Central memory CD4-positive, alpha-beta T cell (primary cell): ENCODE data around the gene GREB1L.

Source experiments
- DNase-seq: peaks from one replicate; pipeline ENCODE4 v3.0.0; 2022

GREB1L gene

DNA sequence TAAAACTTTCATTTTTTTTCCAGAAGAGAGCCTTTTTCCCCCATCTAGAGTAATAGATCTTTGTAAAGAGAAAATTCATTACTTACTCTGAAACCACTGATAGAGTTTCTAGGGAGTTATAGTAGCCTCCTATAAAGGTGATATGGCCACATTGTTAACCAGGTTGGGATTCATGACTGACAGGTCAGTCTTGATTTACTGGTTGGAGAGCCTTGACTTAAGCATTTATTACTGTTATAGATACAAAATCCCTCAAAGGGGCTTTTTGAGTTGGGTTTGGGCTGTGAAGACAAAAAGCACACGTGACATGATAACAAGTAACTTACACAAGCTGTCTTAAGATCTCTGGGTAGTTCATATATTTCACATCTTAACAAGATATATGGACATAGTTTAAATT, 141.0 kb downstream of the GREB1L start:
- DNase-seq, result no peak

DNA sequence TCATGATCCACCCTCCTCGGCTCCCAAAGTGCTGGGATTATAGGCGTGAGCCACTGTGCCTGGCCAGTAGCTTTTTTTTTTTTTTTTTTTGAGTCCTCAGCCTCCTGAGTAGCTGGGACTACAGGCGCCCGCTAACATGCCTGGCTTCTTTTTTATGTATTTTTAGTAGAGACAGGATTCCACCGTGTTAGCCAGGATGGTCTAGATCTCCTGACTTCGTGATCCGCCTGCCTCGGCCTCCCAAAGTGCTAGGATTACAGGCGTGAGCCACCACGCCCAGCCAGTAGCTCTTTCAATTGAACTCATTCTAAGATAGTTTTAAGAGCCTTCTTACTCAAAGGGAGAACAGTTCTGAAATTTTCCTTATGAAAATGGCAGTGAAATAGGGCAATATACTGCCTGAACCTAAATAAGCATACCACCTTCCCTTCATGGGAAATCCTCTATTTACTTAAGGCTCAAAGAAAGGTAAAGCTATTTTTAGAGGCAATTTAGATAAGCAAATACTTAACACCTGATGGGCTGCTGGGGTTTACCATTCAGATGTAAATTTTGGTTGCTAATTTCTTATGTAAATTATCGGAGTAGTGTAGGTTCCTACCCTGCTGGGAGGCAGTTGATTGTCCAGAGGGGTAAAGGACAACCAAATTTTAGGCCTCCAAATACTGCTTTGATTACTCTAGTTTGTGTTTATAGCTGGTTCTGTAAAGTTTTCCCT, 144.7 kb downstream of the GREB1L start:
- no peak for DNase-seq

DNA sequence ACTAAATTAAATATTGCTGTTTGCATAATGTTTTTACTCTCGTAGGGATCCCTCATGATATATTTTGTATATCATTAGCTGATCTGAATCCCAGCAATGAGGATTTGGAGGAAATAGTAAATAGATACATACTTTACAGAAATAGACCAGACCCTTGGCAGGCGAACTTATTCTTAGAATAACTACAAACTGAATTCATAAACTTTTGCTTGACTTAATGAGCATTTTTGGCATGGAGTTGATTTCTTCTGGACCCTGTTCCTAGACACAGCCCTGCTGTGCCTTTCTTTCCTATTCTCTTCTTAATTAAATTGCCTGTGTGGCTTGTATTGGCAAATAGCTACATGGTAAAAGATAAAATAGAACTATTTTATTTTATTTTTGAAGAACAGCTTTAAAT, 145.9 kb downstream of the GREB1L start:
- no peak for DNase-seq

DNA sequence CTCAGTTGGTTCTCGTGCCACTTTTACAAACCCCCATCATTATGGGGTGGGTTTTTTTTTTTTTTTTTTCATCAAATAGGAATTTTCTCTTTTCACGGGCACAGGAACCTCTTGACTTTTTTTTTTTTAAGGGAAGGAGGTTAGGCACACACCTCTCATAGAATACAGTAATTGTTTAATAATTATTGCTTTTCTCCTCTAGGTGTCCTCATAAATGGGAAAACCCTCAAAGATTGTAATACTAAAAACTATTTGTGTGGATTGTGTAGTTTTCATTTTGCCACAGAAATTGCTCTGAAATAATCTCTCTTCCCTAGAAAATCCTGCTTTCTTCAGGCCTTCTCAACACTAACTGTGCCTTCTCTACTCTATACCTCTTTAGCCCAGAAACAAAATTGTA, 147.3 kb downstream of the GREB1L start:
- DNase-seq, result no peak

DNA sequence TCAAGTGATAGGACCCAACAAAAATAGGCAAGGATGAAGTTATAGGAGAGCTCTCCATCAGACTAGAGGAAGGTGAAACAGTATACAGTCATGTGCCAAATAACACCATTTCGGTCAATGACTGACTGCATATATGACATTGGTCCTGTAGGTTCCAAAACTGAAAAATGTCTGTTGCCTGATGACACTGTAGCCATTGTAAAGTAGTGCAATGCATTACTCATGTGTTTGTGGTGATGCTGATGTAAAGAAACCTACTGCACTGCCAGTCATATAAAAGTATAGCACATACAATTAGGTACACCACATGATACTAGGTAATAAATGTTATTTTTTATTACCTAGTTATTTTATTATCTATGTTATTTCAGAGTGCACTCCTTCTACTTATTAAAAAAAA, 147.9 kb downstream of the GREB1L start:
- no peak for DNase-seq

DNA sequence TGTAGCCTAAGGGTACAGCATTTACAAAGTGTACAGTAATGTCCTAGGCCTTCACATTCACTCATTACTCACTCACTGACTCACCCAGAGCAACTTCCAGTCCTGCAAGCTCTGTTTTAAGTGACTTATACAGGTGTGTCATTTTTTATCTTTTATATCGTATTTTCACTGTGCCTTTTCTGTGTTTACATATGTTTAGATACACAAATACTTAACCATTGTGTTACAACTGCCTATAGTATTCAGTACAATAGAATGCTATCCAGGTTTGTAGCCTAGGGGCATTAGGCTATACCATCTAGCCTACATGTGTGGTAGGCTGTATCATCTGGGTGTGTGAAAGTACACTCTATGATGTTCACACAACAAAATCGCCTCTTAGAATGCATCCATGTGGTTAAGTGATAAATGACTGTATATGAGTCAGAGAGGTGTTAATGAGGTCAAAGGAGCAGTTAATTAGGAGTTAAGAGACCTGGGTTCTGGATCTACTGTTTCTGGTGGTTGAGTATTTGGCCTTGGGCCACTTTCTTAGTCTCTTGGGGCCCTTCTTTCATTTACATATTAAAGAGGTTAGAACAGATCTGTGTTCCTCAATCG, 149.1 kb downstream of the GREB1L start:
- DNase-seq, result no peak

DNA sequence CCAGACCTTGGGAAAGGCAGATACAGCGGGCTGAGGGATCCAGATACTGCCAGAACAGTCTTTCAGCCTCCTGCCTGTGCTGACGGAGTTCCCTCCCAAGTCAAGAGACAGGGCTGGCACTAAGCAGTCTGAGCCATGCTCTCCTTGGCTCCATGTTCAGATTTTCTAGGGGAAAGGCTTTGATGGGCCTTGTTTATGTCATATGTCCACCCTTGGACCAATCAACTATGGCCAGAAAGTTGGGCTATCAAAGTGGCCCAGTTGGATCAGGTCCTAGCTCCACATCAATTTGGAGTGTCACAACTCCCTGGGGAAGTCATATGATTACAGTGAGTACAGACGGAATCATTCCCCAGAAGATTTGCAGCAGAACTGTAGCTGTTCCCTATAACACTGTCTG, 152.0 kb downstream of the GREB1L start:
- no peak for DNase-seq

DNA sequence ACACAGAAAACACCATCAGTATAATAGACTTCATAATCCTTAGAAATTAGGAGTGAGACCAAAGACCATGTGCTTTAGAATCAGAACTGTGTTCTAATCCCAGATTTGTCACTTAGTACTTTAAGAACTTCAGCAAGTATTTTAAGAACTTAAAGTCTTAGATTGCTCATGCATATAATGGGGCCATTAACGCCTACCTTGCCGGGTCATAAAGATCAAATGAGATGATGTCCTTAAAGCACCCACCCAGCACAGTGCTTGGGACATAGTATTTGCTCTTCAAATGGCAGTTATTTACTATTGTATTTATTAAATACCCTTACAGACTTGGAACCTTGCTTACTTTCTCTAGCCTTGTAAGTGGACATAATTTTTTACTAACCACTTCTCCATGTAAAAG, 156.1 kb downstream of the GREB1L start:
- DNase-seq, result no peak

DNA sequence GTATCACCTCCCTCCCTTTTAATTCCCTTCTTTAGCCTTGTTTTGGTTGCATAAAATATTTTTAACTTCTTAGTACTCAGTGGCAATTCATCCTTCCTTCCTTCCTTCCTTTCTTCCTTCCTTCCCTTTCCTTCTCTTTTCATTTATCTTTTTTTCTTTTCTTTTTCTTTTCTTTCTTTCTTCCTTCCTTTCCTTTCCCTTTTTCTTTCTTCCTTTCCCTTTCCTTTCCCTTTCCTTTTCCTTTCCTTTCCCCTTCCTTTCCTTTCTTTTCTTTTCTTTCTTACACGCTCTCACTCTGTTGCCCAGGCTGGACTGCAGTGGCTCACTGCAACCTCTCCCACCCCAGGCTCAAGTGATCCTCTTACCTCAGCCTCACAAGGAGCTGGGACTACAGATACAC, 160.2 kb downstream of the GREB1L start:
- DNase-seq, result no peak

DNA sequence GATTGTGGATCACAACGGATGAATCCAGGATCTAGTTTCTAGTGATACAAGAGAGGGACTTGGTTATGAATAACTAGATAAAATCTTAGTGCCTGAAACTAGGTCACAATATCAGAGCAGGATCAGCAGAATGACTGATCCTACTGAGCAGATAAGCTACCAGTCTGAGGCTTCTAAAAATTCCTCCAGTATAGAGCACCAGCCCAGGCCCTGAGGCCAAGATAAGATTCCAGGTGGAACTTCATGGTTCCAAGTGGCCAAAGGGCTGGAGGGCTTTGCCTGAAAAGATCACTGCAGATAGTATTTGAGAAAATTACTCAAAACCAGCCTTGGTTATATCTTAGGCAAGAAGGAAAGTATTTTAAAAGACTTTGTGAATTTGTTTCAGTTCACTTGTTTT, 162.4 kb downstream of the GREB1L start:
- DNase-seq, result no peak

DNA sequence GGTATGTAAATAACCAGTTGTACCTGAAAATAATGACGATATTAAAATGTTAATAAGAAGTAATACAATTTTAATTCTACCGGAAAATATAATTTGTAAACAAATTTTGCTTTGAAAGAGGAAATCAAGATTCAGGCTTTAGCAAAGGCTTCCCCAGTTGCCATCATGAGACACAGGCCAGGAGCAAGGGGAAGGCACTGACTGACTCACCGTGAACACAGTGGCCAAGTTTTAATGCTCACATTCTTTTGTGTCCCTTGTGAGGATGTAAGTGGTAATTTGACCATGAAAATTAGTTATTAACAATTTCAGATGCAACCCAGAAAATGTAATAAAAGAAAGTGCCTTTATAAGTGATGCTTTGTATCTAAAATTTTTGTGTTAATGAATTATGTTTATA, 164.1 kb downstream of the GREB1L start:
- DNase-seq, result no peak

DNA sequence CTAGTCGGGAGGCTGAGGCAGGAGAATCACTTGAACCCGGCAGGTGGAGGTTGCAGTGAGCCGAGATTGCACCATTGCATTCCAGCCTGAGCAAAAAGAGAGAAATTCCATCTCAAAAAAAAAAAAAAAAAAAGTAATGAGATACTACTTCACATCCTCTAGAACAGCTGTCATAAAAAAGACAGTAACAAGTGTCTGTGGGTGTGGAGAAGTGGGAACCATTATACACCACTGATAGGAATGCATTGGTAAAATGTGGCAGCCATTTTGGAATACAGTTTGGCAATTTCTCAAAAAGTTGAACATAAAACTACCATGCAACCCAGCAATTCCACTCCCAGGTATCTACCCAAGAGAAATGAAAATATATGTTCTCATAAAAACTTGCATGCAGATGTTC, 166.6 kb downstream of the GREB1L start:
- no peak for DNase-seq

DNA sequence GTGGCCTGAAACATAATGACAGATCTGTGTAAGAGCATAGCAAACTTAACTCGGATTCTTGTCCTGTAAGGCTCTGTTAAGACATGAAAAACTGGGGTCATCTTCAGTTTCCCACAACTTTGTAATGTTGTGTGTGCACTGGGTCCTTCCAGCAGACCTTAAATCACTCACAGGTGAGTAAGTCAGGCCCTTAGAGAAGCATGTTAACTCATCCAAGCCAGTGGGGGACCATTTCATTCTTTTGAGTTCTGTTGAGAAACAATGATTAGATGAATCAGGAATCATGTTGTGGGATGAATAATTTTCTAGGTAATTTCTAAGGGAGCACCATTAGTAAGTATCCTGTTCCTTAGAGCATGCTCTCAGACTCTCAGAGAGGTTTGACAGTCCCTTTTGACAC, 191.4 kb downstream of the GREB1L start:
- DNase-seq, result no peak

DNA sequence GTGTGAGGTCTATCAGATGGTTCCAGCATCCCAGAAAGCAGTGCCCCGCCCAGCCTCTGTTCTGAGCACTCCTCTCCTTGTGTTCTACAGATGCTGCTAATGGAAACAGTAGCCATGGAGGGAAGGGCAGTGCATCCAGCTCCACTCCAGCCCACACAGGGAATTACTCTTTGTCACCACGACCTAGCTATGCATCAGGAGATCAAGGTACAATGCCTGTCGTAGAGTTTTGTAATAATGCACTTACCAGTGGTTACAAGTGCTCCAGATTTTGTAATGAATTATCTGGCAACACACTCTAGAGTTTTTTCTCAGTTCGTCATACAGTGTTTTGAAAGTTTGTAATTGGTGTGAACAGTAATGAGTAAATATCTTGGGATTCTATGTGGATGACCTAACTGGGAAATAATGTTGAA, 197.4 kb downstream of the GREB1L start:
- DNase-seq, result no peak

DNA sequence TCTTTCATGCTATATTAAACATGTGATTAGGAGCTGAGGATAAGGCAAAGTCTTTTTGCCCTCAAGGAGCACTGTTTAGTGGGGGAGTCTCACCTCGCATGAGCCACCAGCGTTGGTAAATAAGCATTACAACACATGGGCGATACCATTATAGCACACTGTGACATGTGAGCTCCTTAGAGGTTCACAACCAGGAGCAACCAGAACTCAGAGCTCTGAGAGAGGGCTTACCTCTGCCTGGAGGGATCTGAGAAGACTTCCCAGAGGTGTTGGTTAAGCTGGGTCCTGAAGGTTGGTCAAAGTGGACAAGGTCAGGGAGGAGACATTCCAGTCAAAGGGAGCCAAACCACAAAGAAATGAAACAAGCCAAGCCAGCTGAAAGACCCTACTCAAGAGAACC, 199.6 kb downstream of the GREB1L start:
- DNase-seq, result no peak

DNA sequence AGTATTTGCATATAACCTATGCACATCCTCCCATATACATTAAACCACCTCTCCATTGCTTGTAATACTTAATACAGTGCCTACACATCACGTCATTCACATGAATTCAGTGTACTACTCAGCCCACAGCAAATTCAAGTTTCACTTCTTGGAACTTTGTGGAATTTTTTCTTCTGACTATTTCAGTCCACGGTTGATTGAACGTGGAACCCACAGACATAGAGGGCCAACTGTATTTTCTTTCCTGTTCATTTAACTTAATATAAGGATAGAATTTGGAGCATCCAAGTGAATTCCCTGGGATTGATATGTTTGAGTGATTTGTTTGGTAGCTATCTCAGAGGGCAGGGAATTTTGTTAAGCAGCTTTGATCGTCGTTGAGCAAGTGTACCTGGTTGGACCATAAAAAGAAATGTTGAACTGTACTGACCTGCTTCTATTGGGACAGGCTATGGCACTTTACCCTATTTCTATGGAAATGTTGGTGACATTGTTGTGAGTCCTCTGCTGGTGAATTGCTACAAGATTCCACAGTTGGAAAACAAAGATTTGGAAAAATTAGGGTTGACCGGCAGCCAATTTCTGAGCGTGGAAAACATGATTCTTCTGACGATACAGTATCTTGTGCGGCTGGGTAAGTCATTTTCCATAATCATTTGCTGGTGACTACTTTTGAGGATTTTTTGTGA, 201.9 kb downstream of the GREB1L start:
- no peak for DNase-seq

DNA sequence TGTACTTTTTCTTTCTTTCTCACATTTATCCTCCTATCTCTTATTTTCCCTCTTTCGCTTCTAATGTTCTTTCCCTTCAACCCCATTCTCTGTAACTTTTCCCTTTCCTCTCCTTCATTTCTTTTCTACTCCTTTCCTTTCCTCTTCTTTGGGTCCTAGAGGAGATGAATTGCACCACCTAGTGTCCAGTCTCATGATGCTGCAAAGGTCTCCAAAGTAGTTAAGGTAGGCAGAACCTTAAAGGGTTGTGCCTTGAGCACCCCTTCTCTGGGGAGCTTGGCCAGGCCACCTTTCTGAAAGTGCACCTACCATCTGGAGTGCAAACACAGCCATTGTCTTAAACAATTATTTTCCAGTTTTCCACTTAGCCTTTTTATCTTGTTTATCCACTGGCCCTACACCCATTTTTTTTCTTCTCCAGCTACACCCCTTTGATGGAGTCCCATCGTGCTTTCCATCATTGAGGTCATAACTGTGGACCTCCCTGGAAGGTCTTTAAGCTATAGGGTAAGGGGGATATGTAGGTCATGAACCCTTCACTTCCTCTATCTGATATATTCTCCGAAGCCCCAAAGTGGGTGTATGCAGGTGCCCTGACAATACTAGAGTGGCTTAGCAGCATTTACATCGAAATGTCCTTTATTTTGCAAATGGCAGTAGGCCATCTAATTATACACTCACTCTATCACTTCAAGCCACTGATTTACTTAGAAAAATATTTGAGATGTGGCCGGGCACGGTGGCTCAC, 202.6 kb downstream of the GREB1L start:
- no peak for DNase-seq

DNA sequence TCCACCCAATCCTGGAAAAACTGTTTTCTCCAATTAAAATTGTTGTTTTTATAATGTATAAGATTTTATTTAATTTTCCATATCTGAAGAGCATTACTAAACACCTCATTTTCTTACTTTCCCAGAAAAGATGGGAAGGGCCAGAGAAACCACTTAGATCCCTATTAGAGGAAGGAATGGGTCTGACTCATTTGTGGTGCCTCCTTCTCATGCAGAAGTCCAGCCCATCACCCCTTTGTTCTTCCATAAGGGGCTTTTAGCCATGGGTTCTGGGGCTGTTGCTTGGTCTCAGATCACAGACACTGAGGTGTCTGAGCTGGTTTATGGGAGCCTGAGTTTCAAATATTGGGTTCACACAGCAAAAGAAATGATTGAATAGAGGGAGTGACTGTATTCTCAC, 206.3 kb downstream of the GREB1L start:
- DNase-seq, result no peak

DNA sequence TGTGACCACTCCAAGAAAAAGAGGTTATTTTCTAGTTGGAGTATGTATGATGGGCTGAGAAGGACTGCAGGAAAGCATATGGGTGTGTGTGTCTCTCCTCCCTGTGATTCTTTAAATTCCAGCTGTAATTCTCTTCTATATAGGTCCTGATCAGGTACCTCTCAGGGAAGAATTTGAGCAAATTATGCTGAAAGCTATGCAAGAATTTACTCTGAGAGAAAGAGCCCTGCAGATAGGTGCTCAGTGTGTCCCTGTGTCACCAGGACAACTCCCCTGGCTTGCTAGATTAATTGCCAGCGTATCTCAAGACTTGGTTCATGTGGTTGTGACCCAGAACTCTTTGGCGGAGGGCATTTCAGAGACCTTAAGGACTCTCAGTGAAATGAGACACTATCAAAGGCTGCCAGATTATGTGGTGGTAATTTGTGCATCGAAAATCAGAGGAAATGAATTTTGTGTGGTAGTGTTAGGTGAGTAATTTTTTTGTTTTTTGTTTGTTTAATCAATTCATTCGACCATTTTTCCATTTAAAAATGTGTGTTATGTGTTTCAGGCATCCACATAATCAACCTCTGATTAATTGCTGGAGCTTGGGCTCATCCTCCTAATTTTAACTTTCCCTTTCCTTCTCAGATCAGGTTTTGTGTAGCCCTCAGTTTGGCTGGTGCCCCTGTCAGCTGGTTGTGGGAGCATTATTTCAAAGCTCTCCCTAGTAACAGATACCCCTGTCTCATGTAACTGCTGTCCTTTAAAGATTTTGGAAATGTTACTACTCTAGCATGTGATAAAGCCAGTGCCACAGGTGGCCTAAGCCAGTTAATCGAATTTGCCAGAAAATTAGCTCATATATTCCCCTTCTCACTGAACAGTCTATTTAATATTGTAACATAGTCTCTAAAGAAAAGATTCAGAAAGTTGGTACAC, 207.6 kb downstream of the GREB1L start:
- DNase-seq, result no peak

DNA sequence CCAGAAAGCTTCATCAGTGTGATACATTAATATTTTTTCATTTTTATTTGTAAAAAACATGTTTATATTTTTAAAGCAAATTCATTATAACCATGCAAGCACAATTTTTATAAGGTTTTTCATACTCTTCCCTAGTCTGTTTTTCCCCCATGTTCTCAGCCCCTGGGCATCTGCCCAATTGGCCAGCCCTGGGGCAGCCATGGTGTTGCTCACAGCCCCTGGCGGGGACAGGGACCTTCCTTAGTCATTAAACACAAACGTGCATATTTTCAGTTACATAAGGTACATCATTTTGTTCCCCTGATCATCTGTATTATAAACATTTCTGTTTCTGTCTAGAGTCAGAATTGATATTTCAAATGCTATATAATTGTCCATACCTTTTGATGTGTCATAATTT, 208.5 kb downstream of the GREB1L start:
- no peak for DNase-seq

DNA sequence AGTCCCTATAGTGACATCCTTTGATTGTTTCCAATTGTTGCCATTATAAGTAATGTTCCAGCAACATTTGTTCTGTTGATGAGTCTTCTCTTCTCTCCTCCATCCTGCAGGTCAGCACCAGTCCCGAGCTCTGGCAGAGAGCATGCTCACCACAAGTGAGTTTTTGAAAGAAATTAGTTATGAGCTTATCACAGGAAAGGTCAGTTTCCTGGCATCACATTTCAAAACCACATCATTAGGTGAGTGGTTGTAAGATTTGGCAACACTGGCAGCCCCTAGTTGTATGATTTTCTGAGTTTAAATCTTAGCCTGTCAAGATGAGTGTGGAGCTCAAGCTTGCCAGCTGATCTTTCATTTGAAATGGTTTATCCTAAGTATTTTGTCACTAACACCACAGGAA, 208.9 kb downstream of the GREB1L start:
- DNase-seq, result no peak

DNA sequence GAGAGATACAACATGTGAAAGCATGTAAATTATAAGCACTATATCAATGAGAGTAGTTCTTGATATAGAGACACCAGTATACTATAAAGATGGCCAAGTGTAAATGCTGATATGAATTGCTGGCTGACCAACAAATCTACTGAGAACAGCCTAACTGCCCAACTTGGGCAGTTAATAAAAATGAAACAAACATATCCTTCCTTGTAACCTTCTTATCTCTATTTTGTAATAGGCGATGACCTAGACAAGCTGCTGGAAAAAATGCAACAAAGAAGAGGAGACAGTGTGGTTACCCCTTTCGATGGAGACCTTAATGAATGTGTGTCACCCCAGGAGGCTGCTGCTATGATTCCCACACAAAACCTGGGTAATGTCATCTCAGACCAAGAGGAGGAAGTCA, 209.8 kb downstream of the GREB1L start:
- no peak for DNase-seq
